GM21737 (cell line): ENCODE measurements around the gene OR2Z1.
"Not testable (repeated sequence)": the region's sequence is repeated elsewhere in the genome, so short reads cannot be mapped to it uniquely, and the experiment has no call there.

Source experiments
- ATAC-seq: cut with Tn5 transposase; IDR thresholded peaks from one replicate; pipeline ENCODE4 v1.9.1; 2021; ENCODE audit warnings: mild to moderate bottlenecking, moderate library complexity; ENCODE audit not compliant: unreplicated experiment

Gene OR2Z1

DNA sequence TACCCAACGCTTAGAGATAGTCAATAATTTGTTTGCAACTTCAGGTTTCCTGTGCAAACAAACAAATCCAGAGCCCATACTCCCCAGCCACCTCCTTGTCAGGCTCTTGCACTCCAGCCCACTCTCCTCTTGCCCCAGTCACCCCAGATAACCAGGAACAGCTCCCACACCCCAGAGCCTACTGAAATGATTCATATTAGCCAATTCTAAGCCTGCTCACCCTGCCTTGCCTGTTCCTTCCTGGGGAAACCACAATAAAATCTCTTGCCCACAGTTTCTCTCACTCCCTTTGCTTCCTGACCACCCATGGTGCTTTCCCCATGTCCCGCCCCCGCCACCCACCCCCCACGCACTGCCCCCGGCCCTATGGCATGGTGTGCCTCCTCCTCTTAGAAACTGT, 19.1 kb upstream of the OR2Z1 start:
- no peak for ATAC-seq

DNA sequence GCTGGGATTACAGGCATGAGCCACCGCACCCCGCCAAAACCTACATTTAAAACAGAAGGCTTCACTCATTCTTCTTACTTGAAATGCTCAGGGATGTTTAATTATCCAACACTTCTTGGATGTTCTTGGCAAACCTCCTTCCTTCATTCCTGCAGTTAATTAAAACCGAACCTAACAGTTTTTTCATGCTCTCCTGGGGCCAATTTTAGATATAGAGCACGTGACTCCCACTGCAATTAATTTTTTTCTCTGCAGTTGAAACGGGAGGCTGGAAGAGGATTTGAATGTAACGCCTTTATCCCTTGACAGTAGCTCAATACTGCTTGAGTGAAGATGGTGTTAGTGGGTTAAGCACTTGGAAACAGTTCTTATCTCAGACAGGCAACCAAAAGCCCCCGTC, 18.2 kb upstream of the OR2Z1 start:
- no peak for ATAC-seq

DNA sequence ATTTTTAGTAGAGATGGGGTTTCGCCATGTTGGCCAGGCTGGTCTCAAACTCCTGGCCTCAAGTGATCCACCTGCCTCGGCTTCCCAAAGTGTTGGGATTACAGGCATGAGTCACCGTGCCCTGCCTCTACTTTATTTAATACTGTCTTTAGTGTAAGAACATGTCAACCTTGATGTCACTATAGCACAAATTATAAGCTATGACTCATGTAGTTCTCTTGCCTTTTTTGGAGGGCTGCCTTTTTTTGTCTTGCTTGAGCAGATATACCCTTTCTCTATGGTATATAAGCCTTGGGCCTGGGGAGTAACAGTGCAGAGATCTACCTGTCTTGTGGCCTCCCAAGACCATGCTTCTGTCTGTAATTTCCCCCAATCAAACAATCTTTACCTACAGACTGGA, 16.1 kb upstream of the OR2Z1 start:
- ATAC-seq: not testable (repeated sequence)

DNA sequence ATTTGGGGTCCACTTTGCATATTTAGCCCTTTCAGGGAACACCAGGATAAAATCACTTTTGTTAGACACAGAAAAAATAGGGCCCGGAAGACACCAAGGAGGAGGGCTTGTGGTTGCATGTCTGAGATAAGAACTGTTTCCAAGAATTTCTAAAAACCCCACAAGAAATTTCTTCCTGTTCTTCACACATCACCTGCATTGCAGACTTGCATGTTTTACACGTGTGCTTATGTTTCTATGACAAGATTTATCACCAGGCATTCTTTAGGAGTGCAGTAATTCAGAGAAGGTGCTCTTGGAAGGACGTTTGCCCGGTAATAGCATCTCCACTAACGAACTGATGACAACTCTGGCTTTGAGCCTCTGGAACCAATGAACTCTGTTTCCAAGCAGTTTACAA, 15.7 kb upstream of the OR2Z1 start:
- no peak for ATAC-seq

DNA sequence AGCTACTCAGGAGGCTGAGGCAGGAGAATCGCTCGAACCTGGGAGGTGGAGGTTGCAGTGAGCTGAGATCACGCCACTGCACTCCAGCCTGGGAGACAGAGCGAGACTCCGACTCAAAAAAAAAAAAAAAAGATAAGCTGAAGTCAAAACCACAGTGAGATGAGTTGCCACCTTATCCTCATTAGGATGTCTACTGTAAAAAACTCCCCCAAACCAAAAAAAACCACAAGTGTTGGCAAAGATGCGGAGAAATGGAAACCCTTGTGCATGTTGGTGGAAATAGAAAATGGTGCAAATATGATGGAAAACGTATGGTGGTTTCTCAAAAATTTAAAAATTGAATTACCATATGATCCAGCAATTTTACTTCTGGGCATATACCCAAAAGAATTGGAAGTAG, 11.1 kb upstream of the OR2Z1 start:
- ATAC-seq: not testable (repeated sequence)

DNA sequence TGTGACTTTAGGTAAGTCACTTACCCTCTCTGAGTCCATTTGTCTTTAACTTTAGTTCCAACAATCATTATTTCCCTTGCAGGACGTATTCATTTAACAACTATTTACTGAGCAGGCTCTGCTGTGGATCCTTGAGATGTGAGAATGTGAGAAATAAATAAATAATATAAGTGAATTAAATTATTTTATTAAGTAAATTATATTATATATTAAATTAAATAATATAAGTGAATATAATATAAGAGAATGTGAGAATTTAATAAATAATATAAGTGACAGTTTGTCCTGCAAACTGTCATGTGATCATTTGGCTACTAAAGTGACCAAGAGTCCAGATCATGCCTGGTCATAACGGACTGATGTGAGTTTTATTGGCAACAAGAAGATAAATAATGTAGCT, 598 bp downstream of the OR2Z1 start:
- no peak for ATAC-seq

DNA sequence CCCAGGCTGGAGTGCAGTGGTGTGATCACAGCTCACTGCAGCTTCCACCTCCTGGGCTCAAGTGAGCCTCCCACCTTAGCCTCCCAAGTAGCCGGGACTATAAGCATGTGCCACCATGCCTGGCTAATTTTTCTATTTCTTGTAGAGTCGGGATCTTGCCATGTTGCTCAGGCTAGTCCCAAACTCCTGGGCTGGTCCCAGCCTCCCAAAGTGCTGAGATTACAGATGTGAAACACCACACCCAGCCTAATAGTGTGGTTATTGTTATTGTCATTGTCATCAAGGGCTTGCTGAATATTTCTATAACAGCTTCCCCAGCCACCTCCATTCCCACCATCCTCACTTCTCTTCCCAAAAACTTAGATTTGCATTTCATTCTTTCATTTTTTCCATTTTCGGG, 2.8 kb downstream of the OR2Z1 start:
- no peak for ATAC-seq

DNA sequence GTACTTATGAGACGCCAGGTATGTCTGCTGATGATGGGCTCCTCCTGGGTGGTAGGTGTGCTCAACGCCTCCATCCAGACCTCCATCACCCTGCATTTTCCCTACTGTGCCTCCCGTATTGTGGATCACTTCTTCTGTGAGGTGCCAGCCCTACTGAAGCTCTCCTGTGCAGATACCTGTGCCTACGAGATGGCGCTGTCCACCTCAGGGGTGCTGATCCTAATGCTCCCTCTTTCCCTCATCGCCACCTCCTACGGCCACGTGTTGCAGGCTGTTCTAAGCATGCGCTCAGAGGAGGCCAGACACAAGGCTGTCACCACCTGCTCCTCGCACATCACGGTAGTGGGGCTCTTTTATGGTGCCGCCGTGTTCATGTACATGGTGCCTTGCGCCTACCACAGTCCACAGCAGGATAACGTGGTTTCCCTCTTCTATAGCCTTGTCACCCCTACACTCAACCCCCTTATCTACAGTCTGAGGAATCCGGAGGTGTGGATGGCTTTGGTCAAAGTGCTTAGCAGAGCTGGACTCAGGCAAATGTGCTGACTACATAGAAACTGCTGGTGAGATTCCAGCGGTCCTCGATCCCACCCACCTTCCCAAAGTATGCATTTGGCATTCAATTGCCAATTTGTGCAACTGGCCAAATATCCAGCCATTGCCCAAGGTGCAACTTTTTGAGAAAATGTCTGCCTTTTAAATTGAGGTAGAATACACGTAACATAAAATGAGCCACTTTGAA, 10.2 kb downstream of the OR2Z1 start:
- no peak for ATAC-seq

DNA sequence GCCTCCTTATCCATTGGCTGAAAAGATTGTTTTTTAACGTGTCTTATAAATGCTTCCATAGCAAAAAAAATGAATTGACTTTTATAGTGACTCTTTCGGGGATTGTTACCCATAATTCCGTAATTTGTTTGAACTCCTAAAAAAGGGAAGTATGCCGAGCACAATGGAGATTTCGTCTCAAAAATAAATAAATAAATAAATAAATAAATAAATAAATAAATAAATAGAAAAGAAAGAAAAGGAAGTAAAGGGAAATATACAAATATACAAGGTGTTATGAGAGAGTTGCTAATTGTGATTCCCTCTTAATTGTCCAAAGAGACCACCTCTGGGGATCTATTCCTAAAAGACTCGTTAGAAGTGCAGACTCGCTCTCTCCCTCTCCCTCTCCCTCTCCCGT, 16.9 kb downstream of the OR2Z1 start:
- no peak for ATAC-seq

DNA sequence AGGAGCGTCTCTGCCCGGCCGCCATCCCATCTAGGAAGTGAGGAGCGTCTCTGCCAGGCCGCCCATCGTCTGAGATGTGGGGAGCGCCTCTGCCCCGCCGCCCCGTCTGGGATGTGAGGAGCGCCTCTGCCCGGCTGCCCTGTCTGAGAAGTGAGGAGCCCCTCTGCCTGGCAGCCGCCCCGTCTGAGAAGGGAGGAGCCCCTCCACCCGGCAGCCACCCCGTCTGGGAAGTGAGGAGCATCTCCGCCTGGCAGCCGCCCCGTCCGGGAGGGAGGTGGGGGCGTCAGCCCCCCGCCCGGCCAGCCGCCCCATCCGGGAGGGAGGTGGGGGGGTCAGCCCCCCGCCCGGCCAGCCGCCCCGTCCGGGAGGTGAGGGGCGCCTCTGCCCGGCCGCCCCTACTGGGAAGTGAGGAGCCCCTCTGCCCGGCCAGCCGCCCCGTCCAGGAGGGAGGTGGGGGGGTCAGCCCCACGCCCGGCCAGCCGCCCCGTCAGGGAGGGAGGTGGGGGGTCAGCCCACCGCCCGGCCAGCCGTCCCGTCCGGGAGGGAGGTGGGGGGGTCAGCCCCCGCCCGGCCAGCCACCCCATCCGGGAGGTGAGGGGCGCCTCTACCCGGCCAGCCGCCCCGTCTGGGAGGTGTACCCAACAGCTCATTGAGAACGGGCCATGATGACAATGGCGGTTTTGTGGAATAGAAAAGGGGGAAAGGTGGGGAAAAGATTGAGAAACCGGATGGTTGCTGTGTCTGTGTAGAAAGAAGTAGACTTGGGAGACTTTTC, 18.0 kb downstream of the OR2Z1 start:
- not testable (repeated sequence) for ATAC-seq

DNA sequence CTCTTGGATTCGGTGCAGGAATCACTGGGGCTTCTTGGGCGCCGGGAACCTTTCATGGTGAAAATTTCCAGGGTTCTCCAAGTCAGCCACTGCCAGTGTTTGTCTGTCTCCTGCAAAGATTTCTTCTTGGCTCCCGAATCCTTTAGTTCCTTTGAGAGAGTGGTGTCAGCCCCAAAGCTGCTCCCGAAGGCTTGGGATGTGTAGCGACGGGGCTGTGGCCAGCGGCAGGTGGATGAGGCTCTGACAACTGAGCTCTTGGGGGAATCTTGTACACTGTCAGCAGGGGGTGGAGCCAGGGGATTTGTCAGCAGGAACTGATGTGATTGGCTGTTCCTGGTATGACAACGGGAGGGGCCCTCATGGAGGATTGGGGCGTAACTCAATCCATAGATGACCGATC, 45.8 kb downstream of the OR2Z1 start:
- ATAC-seq: not testable (repeated sequence)

DNA sequence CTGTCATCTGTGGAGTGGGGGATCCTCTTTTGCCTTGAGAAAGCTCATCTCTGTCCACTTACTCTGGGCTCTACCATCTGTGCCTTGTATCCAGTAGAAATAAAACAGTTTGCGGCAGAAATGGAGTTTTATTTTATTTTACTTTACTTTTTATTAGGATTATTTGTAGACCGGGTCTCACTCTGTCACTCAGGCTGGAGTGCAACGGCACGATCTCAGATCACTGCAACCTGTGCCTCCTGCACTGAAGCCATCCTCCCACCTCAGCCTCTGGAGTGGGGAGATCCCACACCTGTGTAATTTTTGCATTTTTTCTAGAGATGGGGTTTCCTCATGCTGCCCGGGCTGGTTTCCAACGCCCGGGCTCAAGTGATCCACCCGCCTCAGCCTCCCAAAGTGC, 47.8 kb downstream of the OR2Z1 start:
- ATAC-seq: not testable (repeated sequence)

DNA sequence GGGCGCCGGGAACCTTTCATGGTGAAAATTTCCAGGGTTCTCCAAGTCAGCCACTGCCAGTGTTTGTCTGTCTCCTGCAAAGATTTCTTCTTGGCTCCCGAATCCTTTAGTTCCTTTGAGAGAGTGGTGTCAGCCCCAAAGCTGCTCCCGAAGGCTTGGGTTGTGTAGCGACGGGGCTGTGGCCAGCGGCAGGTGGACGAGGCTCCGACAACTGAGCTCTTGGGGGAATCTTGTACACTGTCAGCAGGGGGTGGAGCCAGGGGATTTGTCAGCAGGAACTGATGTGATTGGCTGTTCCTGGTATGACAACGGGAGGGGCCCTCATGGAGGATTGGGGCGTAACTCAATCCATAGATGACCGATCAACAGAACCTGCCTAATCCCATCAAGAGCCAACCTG, 52.2 kb downstream of the OR2Z1 start:
- not testable (repeated sequence) for ATAC-seq
